ENCODE measurements around the gene FAM169A. TPM values are rescaled to one million over a fixed set of nuclear protein-coding genes. Genes with fewer than 3 reads are reported as not detected.

Gene FAM169A
- total RNA-seq, 2 donors from 2014 or later, result 49.8 to 50.5 TPM

- DNase-seq, result no peak
- no peak overlapping the region for H3K27ac ChIP-seq (ENCODE audit: low read depth, low read length)
- no peaks in the 10 kb centered on the region for H3K36me3 ChIP-seq (ENCODE audit: control insufficient read depth, insufficient read depth, low read length)
- Mint-ChIP-seq H3K27ac (no peak overlapping the region), H3K9me3 (peaks cover 11% of the 10 kb centered on the region), H3K36me3 (ENCODE audit: low read depth) (no peaks in the 10 kb centered on the region), H3K4me1 (no peaks in the 10 kb centered on the region), H3K27me3 (ENCODE audit: insufficient read depth) (no peaks in the 10 kb centered on the region), H3K4me3 (no peak overlapping the region)
- no peaks in the 10 kb centered on the region for H3K27me3 ChIP-seq (ENCODE audit: control insufficient read depth, insufficient read depth, low read length, poor library complexity, severe bottlenecking)
- H3K9ac ChIP-seq (ENCODE audit: extremely low read depth, low read length, poor library complexity, severe bottlenecking), result no peak overlapping the region
- peaks cover 15% of the 10 kb centered on the region for H3K9me3 ChIP-seq (ENCODE audit: control insufficient read depth, low read length)
- no peak for TF ChIP-seq CTCF (conservative IDR thresholded peaks at IDR 0.05)
- no peaks in the 10 kb centered on the region for H3K4me1 ChIP-seq (ENCODE audit: control insufficient read depth, insufficient read depth, low read length)
- no peak overlapping the region for H3K4me3 ChIP-seq (ENCODE audit: low read length)
- WGBS, 2 experiments (ENCODE audit: insufficient coverage in 1 of 2, insufficient read length in 1 of 2), result 95 to 96% methylated on average over 2 to 5 of the region's 5 CpGs
Measured at GRCh38 chr5:74895906-74896305, 29.7 kb upstream of the FAM169A start.

- Histone ChIP-seq H3K9me3 (ENCODE audit: control insufficient read depth, low read length) (peaks cover 15% of the 10 kb centered on the region), H3K36me3 (ENCODE audit: control insufficient read depth, insufficient read depth, low read length) (no peaks in the 10 kb centered on the region), H3K4me3 (ENCODE audit: low read length) (no peak overlapping the region), H3K27ac (ENCODE audit: low read depth, low read length) (no peak overlapping the region), H3K9ac (ENCODE audit: extremely low read depth, low read length, poor library complexity, severe bottlenecking) (no peak overlapping the region), H3K27me3 (ENCODE audit: control insufficient read depth, insufficient read depth, low read length, poor library complexity, severe bottlenecking) (no peaks in the 10 kb centered on the region), H3K4me1 (ENCODE audit: control insufficient read depth, insufficient read depth, low read length) (no peaks in the 10 kb centered on the region)
- peaks cover 4% of the 10 kb centered on the region for H3K4me1 Mint-ChIP-seq
- no peaks in the 10 kb centered on the region for H3K36me3 Mint-ChIP-seq (ENCODE audit: low read depth)
- H3K4me3 Mint-ChIP-seq, result no peak overlapping the region
- TF ChIP-seq CTCF (conservative IDR thresholded peaks at IDR 0.05), result no peak
- DNase-seq, result no peak
- H3K27me3 Mint-ChIP-seq (ENCODE audit: insufficient read depth), result no peaks in the 10 kb centered on the region
- peaks cover 11% of the 10 kb centered on the region for H3K9me3 Mint-ChIP-seq
- 91 to 97% methylated on average over 2 of the region's 2 CpGs for WGBS, 2 experiments (ENCODE audit: insufficient coverage in 1 of 2, insufficient read length in 1 of 2)
- H3K27ac Mint-ChIP-seq, result no peak overlapping the region
Measured at GRCh38 chr5:74894351-74894750, 28.2 kb upstream of the FAM169A start.

GRCh38 chr5:74892921-74893320 lies 26.7 kb upstream of the FAM169A start:
- Histone ChIP-seq H3K9me3 (ENCODE audit: control insufficient read depth, low read length) (peaks cover 15% of the 10 kb centered on the region), H3K27me3 (ENCODE audit: control insufficient read depth, insufficient read depth, low read length, poor library complexity, severe bottlenecking) (no peaks in the 10 kb centered on the region), H3K9ac (ENCODE audit: extremely low read depth, low read length, poor library complexity, severe bottlenecking) (no peak overlapping the region), H3K36me3 (ENCODE audit: control insufficient read depth, insufficient read depth, low read length) (no peaks in the 10 kb centered on the region), H3K4me3 (ENCODE audit: low read length) (no peak overlapping the region), H3K4me1 (ENCODE audit: control insufficient read depth, insufficient read depth, low read length) (no peaks in the 10 kb centered on the region), H3K27ac (ENCODE audit: low read depth, low read length) (no peak overlapping the region)
- H3K27ac Mint-ChIP-seq, result no peak overlapping the region
- 80 to 94% methylated on average over 1 to 2 of the region's 2 CpGs for WGBS, 2 experiments (ENCODE audit: insufficient coverage in 1 of 2, insufficient read length in 1 of 2)
- no peak for DNase-seq
- peaks cover 11% of the 10 kb centered on the region for H3K9me3 Mint-ChIP-seq
- H3K36me3 Mint-ChIP-seq (ENCODE audit: low read depth), result no peaks in the 10 kb centered on the region
- H3K4me1 Mint-ChIP-seq, result peaks cover 7% of the 10 kb centered on the region
- TF ChIP-seq CTCF (conservative IDR thresholded peaks at IDR 0.05), result no peak
- H3K27me3 Mint-ChIP-seq (ENCODE audit: insufficient read depth), result no peaks in the 10 kb centered on the region
- H3K4me3 Mint-ChIP-seq, result no peak overlapping the region

Measured in endodermal cell (in vitro differentiated cells).